Left lung (tissue), 10 donors: ENCODE data around the gene LOXHD1. TPM values are rescaled to one million over a fixed set of nuclear protein-coding genes. Genes with fewer than 3 reads are reported as not detected.
A peak's percentile ranks its signal among the peaks of the same experiment; 100 is the strongest.

Experiments
- ATAC-seq: fragments of 200-7000 bp; cut with Tn5 transposase; one replicate; pipeline ENCODE4 v1.9.1; 2020; ENCODE audit warnings: moderate library complexity
- DNase-seq, 4 donors: peaks; one replicate each; pipeline ENCODE4 v3.0.0-alpha.2; 2013 to 2020
- H3K27ac ChIP-seq, 2 donors: fragments of 200-600 bp; sonication (generic) in 1 of 2; one replicate each; pipeline versions ENCODE4 v1.5.0 to v1.8.0; 2020 to 2021
- H3K27me3 ChIP-seq, 2 donors: fragments of 200-600 bp; sonication (generic) in 1 of 2; one replicate each; pipeline versions ENCODE4 v1.5.0 to v1.8.0; 2020 to 2021
- H3K36me3 ChIP-seq, 2 donors: fragments of 200-600 bp; sonication (generic) in 1 of 2; one replicate each; pipeline versions ENCODE4 v1.5.0 to v1.8.0; 2020 to 2021
- H3K4me1 ChIP-seq, 2 donors: fragments of 200-600 bp; one replicate each; pipeline ENCODE4 v1.8.0; 2021
- H3K4me3 ChIP-seq, 2 donors: fragments of 200-600 bp; sonication (generic) in 1 of 2; one replicate each; pipeline versions ENCODE4 v1.5.0 to v1.8.0; 2020 to 2021; ENCODE audit warnings: mild to moderate bottlenecking in 1 of 2
- H3K9me3 ChIP-seq, 2 donors: fragments of 200-600 bp; sonication (generic) in 1 of 2; one replicate each; pipeline versions ENCODE4 v1.5.0 to v1.8.0; 2020 to 2021
- CTCF ChIP-seq, 2 donors: fragments of 200-600 bp; sonication (generic) in 1 of 2; IDR thresholded peaks; one replicate each; pipeline versions ENCODE4 v1.5.0 to v1.8.0; 2021; ENCODE audit warnings: antibody characterized with exemption in 2 of 2
- intact Hi-C, 2 donors: fragments of 100-400 bp; cut with DNase I; formaldehyde crosslinking; loops; one replicate each; pipeline versions ENCODE4 v1.11.2 to v1.14.2; 2022
- polyA plus RNA-seq, 6 donors: library from polyadenylated mRNA; unstranded; fragments of 120-200 nt; gene quantifications; one replicate each; pipeline ENCODE4 v1.2.1, GENCODE V29; 2013; ENCODE audit not compliant: insufficient read length in 6 of 6
- total RNA-seq, 2 donors: library from RNA; stranded (reverse); fragmentation: NEBNext Ultra II Directional; extraction: Animal tissue kit (Norgen Biotek cat#: 25700); gene quantifications; one replicate each; pipeline ENCODE4 v1.2.1, GENCODE V29; 2021
- donor health status: DM: no; HTN: yes; CAD: no.
- donor health status: DM: no; HTN: no; CAD: no.

The LOXHD1 gene
- total and polyA plus RNA-seq, 8 donors, result 0.52 to 2.0 (median 1.2) TPM

GRCh38 chr18:46622999-46623398 is 34.0 kb downstream of the LOXHD1 start:
- H3K4me3 ChIP-seq, result no peak overlapping the region
- no peaks in the 10 kb centered on the region for H3K36me3 ChIP-seq
- H3K27me3 ChIP-seq, result peaks cover 0 to 4% of the 10 kb centered on the region in 2 donors
- DNase-seq, result peak in 1 of 4 donors; percentile 10
- H3K4me1 ChIP-seq, result peaks cover 0 to 9% of the 10 kb centered on the region in 2 donors
- H3K27ac ChIP-seq, result no peak overlapping the region
- intact Hi-C loops, result loop anchor here in 1 of 2 donors (5.0 to 10.0 kb wide), 2 partner anchors 66 to 338 kb away; no protein-coding TSS in a partner anchor
- no peak for TF ChIP-seq CTCF (IDR thresholded peaks at IDR 0.05)
- no peaks in the 10 kb centered on the region for H3K9me3 ChIP-seq
- peak; percentile 34 for ATAC-seq

GRCh38 chr18:46622451-46622850 is 34.6 kb downstream of the LOXHD1 start:
- H3K4me1 ChIP-seq, result peaks cover 0 to 9% of the 10 kb centered on the region in 2 donors
- H3K9me3 ChIP-seq, result no peaks in the 10 kb centered on the region
- no peak overlapping the region for H3K27ac ChIP-seq
- H3K27me3 ChIP-seq, result peaks cover 0 to 4% of the 10 kb centered on the region in 2 donors
- no peak for ATAC-seq
- no peak overlapping the region for H3K4me3 ChIP-seq
- no peaks in the 10 kb centered on the region for H3K36me3 ChIP-seq
- intact Hi-C loops, result loop anchor here in 1 of 2 donors (5.0 to 10.0 kb wide), 2 partner anchors 65 to 338 kb away; no protein-coding TSS in a partner anchor
- no peak for DNase-seq
- no peak for TF ChIP-seq CTCF (IDR thresholded peaks at IDR 0.05)

- ATAC-seq, result no peak
- intact Hi-C loops, result loop anchor here in 1 of 2 donors (5.0 to 10.0 kb wide), 2 partner anchors 65 to 337 kb away; no protein-coding TSS in a partner anchor
- H3K27ac ChIP-seq, result no peak overlapping the region
Observed at GRCh38 chr18:46621871-46622270, 35.1 kb downstream of the LOXHD1 start.

GRCh38 chr18:46621111-46621766 is 35.8 kb downstream of the LOXHD1 start:
- TF ChIP-seq CTCF (IDR thresholded peaks at IDR 0.05), result no peak
- no peaks in the 10 kb centered on the region for H3K36me3 ChIP-seq
- ATAC-seq (no peak), DNase-seq (no peak)
- H3K9me3 ChIP-seq, result no peaks in the 10 kb centered on the region
- H3K4me1 ChIP-seq, result peaks cover 0 to 9% of the 10 kb centered on the region in 2 donors
- peaks cover 0 to 3% of the 10 kb centered on the region in 2 donors for H3K27me3 ChIP-seq
- intact Hi-C loops, result loop anchor here in 1 of 2 donors (5.0 to 10.0 kb wide), 2 partner anchors 64 to 336 kb away; no protein-coding TSS in a partner anchor
- no peak overlapping the region for H3K4me3 ChIP-seq
- H3K27ac ChIP-seq, result no peak overlapping the region

More at GRCh38 chr18:46621871-46622270, 35.1 kb downstream of the LOXHD1 start:
- TF ChIP-seq CTCF (IDR thresholded peaks at IDR 0.05), result no peak
- DNase-seq, result no peak
- no peaks in the 10 kb centered on the region for H3K9me3 ChIP-seq
- H3K27me3 ChIP-seq, result peaks cover 0 to 4% of the 10 kb centered on the region in 2 donors
- H3K4me3 ChIP-seq, result no peak overlapping the region
- peaks cover 0 to 9% of the 10 kb centered on the region in 2 donors for H3K4me1 ChIP-seq
- H3K36me3 ChIP-seq, result no peaks in the 10 kb centered on the region

GRCh38 chr18:46619559-46619958 is 37.5 kb downstream of the LOXHD1 start:
- Histone ChIP-seq H3K9me3 (no peaks in the 10 kb centered on the region), H3K4me3 (no peak overlapping the region), H3K4me1 (peaks cover 0 to 9% of the 10 kb centered on the region in 2 donors), H3K36me3 (no peaks in the 10 kb centered on the region), H3K27me3 (no peaks in the 10 kb centered on the region), H3K27ac (no peak overlapping the region)
- no peak for TF ChIP-seq CTCF (IDR thresholded peaks at IDR 0.05)
- no peak for ATAC-seq
- intact Hi-C loops, result no loop called here
- DNase-seq, result no peak
